ENCODE measurements around the gene ELP4. TPM values are rescaled to one million over a fixed set of nuclear protein-coding genes. Genes with fewer than 3 reads are reported as not detected.

Gene ELP4
- total RNA-seq, 1 donor from 2014 or later: 19.5 TPM

DNA sequence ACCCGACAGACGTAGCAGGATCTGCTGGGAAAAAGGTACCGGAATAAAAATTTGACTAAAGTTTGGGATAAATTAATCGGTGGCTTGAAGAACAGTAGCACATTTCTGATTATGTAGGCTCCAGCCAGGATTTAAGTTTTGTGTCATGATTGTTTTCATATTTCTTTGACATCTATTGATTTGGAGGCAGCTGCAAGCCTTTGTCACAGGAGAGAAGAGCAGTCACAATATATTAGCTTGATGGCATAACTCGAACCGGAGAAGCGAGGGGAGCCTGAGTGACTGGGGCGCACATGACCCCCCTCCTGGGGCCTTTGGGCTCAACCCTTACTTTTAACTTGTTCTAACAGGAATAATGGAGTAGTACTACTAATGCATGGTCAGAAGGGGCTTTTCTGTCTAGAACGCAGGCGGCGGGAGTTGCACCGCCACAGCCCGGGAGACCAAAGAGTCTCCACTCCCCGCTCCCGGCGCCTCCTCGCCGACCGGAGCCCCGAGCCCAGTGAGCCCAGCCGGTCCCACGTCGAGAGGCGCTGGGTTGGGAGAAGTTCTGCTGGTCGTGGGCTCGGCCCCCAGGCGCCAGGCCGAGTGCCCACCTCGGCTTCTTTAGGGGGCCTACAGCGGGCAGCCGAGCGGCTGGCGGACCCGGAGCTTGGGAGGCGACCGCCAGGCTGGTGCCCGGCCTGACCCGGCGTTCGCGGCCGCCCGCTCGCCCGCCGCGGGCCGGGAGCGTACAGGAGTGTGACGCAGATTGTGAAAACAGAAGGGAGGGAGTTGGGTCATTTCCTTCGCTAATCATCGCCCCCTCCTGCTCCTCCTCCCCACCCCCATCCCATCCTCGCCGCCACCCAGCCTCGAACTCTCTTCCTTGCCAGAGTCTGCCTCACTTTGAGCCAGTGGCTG, 317.2 kb downstream of the ELP4 start:
- Mint-ChIP-seq H3K36me3 (no peaks in the 10 kb centered on the region), H3K27me3 (ENCODE audit: low read depth) (peaks cover 89% of the 10 kb centered on the region), H3K27ac (no peak overlapping the region), H3K9me3 (no peaks in the 10 kb centered on the region), H3K4me1 (peaks cover 5% of the 10 kb centered on the region), H3K4me3 (no peak overlapping the region)
- no peak for DNase-seq (ENCODE audit: low spot score in 2 of 2, unreplicated experiment in 2 of 2)
- TF ChIP-seq, protein P1, sequence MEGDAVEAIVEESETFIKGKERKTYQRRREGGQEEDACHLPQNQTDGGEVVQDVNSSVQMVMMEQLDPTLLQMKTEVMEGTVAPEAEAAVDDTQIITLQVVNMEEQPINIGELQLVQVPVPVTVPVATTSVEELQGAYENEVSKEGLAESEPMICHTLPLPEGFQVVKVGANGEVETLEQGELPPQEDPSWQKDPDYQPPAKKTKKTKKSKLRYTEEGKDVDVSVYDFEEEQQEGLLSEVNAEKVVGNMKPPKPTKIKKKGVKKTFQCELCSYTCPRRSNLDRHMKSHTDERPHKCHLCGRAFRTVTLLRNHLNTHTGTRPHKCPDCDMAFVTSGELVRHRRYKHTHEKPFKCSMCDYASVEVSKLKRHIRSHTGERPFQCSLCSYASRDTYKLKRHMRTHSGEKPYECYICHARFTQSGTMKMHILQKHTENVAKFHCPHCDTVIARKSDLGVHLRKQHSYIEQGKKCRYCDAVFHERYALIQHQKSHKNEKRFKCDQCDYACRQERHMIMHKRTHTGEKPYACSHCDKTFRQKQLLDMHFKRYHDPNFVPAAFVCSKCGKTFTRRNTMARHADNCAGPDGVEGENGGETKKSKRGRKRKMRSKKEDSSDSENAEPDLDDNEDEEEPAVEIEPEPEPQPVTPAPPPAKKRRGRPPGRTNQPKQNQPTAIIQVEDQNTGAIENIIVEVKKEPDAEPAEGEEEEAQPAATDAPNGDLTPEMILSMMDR (IDR thresholded peaks at IDR 0.05; ENCODE audit: unreplicated experiment): no peak

DNA sequence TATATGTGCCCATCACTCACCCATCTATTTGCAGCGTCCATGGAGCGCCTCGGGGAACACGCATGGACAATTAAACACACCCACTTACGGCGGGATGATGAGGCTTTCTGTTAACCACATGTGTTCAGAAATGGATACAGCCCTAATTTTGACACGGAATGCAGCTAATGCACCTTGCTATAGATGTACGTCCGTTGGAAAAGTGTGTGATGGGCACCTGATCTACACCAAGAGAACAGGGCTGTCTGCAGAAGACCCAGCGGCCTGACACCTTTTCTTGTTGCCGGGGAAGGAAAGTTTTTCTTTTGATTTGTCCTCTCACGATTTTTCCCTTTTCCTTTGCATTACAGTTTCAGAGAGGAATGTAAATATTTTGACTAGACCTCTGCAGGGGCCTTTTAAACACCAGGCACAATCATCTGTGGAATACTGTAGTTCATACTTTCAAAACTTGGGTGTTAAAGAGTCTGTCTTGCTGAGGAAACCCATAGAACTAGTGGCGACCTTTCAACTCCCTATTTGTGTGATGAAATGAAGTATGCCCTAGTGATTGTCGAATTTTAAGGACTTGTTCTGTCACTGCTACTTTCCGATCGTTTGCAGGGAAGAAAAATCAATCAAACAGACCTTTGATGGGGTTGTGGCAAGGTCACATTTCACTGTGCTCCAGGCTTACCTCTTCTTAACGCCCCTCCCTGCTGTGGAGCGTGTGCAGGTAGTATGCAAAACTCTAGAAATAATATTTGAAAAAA, 318.1 kb downstream of the ELP4 start:
- no peak overlapping the region for H3K27ac Mint-ChIP-seq
- H3K36me3 Mint-ChIP-seq: no peaks in the 10 kb centered on the region
- DNase-seq (ENCODE audit: low spot score in 2 of 2, unreplicated experiment in 2 of 2): no peak
- no peak overlapping the region for H3K4me3 Mint-ChIP-seq
- no peaks in the 10 kb centered on the region for H3K9me3 Mint-ChIP-seq
- TF ChIP-seq, protein P1 (IDR thresholded peaks at IDR 0.05; ENCODE audit: unreplicated experiment): no peak
- H3K4me1 Mint-ChIP-seq: peaks cover 5% of the 10 kb centered on the region
- peaks cover 81% of the 10 kb centered on the region for H3K27me3 Mint-ChIP-seq (ENCODE audit: low read depth)

DNA sequence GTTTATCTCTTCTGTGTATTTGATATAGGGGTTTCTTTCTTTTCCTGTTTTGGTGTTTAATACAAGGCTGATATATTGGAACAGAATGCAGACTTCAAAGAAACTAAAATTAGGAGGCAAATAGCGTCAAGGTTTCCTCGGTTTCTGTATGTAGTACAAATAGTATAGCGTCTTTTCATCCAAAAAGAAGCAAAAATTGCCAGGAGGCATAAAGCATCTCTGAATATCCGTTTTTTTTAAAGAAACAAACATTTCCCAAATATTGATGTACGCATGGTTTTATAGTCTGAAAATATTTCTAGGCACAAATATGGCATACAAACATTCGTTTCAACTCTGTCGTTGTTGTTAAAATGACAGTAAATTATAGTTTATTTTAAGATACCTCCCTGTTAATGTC, 318.6 kb downstream of the ELP4 start:
- no peaks in the 10 kb centered on the region for H3K9me3 Mint-ChIP-seq
- H3K27me3 Mint-ChIP-seq (ENCODE audit: low read depth): peaks cover 75% of the 10 kb centered on the region
- no peaks in the 10 kb centered on the region for H3K36me3 Mint-ChIP-seq
- peaks cover 5% of the 10 kb centered on the region for H3K4me1 Mint-ChIP-seq
- no peak for DNase-seq (ENCODE audit: low spot score in 2 of 2, unreplicated experiment in 2 of 2)
- TF ChIP-seq, protein P1 (IDR thresholded peaks at IDR 0.05; ENCODE audit: unreplicated experiment): no peak
- H3K27ac Mint-ChIP-seq: no peak overlapping the region
- no peak overlapping the region for H3K4me3 Mint-ChIP-seq

DNA sequence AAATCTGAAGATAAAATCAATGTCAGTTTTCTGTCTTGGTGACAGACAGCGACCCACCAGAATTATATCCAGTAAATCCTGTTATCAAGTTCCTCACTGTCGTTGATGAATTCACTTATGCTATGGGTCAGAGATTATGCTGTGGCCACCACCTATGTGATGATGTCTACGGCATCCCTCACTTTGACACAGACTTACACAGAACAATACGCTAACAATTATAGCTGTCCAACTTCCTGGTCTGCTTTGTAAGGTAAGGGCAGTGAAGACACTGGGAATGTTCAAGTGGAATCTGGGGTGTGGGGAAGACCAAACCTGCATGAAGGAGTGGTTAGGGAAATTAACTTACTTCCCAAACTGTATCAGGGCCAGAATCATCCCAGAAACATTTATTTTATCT, 320.8 kb downstream of the ELP4 start:
- Mint-ChIP-seq H3K9me3 (no peaks in the 10 kb centered on the region), H3K4me3 (no peak overlapping the region), H3K27ac (no peak overlapping the region), H3K4me1 (peaks cover 5% of the 10 kb centered on the region), H3K27me3 (ENCODE audit: low read depth) (peaks cover 53% of the 10 kb centered on the region), H3K36me3 (no peaks in the 10 kb centered on the region)
- no peak for DNase-seq (ENCODE audit: low spot score in 2 of 2, unreplicated experiment in 2 of 2)
- TF ChIP-seq, protein P1 (IDR thresholded peaks at IDR 0.05; ENCODE audit: unreplicated experiment): no peak

DNA sequence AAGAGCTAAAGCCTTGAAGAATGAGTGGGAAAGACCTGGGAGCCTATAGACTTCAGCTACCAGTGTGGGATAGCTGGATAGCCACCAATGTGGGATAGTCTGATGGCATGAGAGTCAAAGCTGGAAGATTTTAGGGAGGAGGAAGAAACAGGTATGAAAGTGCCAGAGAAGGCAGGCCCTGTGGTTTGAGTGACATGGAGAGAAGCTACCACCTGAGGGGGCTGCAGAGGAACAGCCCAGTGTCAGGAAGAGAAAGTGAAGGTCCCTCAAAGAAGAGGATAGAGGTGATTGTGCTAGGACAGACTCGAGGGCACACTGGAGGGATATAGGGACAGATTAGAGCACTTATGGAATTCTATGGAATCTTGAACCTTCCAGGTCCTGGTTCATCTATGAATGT, 324.7 kb downstream of the ELP4 start:
- Mint-ChIP-seq H3K9me3 (no peaks in the 10 kb centered on the region), H3K36me3 (no peaks in the 10 kb centered on the region), H3K4me3 (no peak overlapping the region), H3K27ac (no peak overlapping the region), H3K4me1 (no peaks in the 10 kb centered on the region), H3K27me3 (ENCODE audit: low read depth) (peaks cover 38% of the 10 kb centered on the region)
- DNase-seq (ENCODE audit: low spot score in 2 of 2, unreplicated experiment in 2 of 2): no peak
- TF ChIP-seq, protein P1 (IDR thresholded peaks at IDR 0.05; ENCODE audit: unreplicated experiment): no peak

Other genes starting within 250 kb of the ELP4 start
- 1.2 to 1.7 TPM (median 1.5 TPM) in 3 replicates for gene DCDC1, start 140.0 kb upstream of the ELP4 start, total RNA-seq
- gene DNAJC24, start 139.9 kb upstream of the ELP4 start, total RNA-seq: 21.6 to 24.4 TPM (median 23.1 TPM) in 3 replicates
- 27.3 to 37.4 TPM (median 28.1 TPM) in 3 replicates for gene IMMP1L, start 145 bp upstream of the ELP4 start, total RNA-seq